ENCODE measurements around the gene COL17A1. TPM values are rescaled to one million over a fixed set of nuclear protein-coding genes. Genes with fewer than 3 reads are reported as not detected.

Gene COL17A1
- polyA plus RNA-seq, 1 donor (not counting 4 experiments of a cell fraction or from before 2014, with no cell fraction given): 2,386 TPM

GRCh38 chr10:104038537-104038936, 47.1 kb downstream of the COL17A1 start:
- peaks cover 78 to 90% of the 10 kb centered on the region in 2 experiments for H3K36me3 ChIP-seq (ENCODE audit: control insufficient read depth in 2 of 2, extremely low read depth in 1 of 2, insufficient read depth in 2 of 2, low read length in 2 of 2)
- no peak overlapping the region for H3K27ac ChIP-seq (ENCODE audit: control insufficient read depth, insufficient read depth, low read length)
- no peaks in the 10 kb centered on the region for H3K9me1 ChIP-seq (ENCODE audit: control insufficient read depth, extremely low read depth, insufficient read depth, low read length)
- no peaks in the 10 kb centered on the region for H3K9me3 ChIP-seq (ENCODE audit: control insufficient read depth, low read depth, low read length)
- dilution Hi-C loops (cut with MboI; ENCODE audit: extremely low pct_ligation_motif_present, low sequenced_read_pairs): no loop called here
- H3K9ac ChIP-seq (ENCODE audit: control insufficient read depth, extremely low read depth, insufficient read depth, low read length): no peak overlapping the region
- no peak overlapping the region for H3K4me2 ChIP-seq (ENCODE audit: control insufficient read depth, extremely low read depth, insufficient read depth, low read depth, low read length)
- no peaks in the 10 kb centered on the region for H3K4me1 ChIP-seq (ENCODE audit: control insufficient read depth, extremely low read depth, insufficient read depth, low read length)
- no peak overlapping the region for H2AFZ ChIP-seq (ENCODE audit: control insufficient read depth, low read length)
- TF ChIP-seq CTCF (optimal IDR thresholded peaks at IDR 0.05 in 1 of 3, IDR thresholded peaks at IDR 0.05 in 1 of 3, conservative IDR thresholded peaks at IDR 0.05 in 1 of 3; ENCODE audit: extremely low read depth in 1 of 3, insufficient read depth in 2 of 3, low read length in 3 of 3) (no peak), EZH2 (IDR thresholded peaks at IDR 0.05; ENCODE audit: low read length) (no peak)
- H3K4me3 ChIP-seq (ENCODE audit: control insufficient read depth in 2 of 3, extremely low read depth in 1 of 3, insufficient read depth in 2 of 3, low read depth in 1 of 3, low read length in 3 of 3): no peak overlapping the region
- FAIRE-seq: no peak
- H3K79me2 ChIP-seq (ENCODE audit: control insufficient read depth, insufficient read depth, low read length): peaks cover 1% of the 10 kb centered on the region
- peaks cover 2% of the 10 kb centered on the region for H4K20me1 ChIP-seq (ENCODE audit: control insufficient read depth, extremely low read depth, insufficient read depth, low read length)
- H3K27me3 ChIP-seq (ENCODE audit: control insufficient read depth, extremely low read depth, insufficient read depth, low read length): no peaks in the 10 kb centered on the region
- no peak for DNase-seq (ENCODE audit: low read depth, low spot score)

GRCh38 chr10:104037261-104037951, 48.3 kb downstream of the COL17A1 start:
- Histone ChIP-seq H3K36me3 (ENCODE audit: control insufficient read depth in 2 of 2, extremely low read depth in 1 of 2, insufficient read depth in 2 of 2, low read length in 2 of 2) (peaks cover 81 to 90% of the 10 kb centered on the region in 2 experiments), H3K4me1 (ENCODE audit: control insufficient read depth, extremely low read depth, insufficient read depth, low read length) (no peaks in the 10 kb centered on the region)
- no peak for FAIRE-seq

More at GRCh38 chr10:104037261-104037951, 48.3 kb downstream of the COL17A1 start:
- H2AFZ ChIP-seq (ENCODE audit: control insufficient read depth, low read length): no peak overlapping the region
- no peak overlapping the region for H3K4me2 ChIP-seq (ENCODE audit: control insufficient read depth, extremely low read depth, insufficient read depth, low read depth, low read length)
- H3K27ac ChIP-seq (ENCODE audit: control insufficient read depth, insufficient read depth, low read length): no peak overlapping the region
- H3K27me3 ChIP-seq (ENCODE audit: control insufficient read depth, extremely low read depth, insufficient read depth, low read length): no peaks in the 10 kb centered on the region
- DNase-seq (ENCODE audit: low read depth, low spot score): no peak
- peaks cover 1% of the 10 kb centered on the region for H3K79me2 ChIP-seq (ENCODE audit: control insufficient read depth, insufficient read depth, low read length)
- peaks cover 3% of the 10 kb centered on the region for H4K20me1 ChIP-seq (ENCODE audit: control insufficient read depth, extremely low read depth, insufficient read depth, low read length)
- H3K4me3 ChIP-seq (ENCODE audit: control insufficient read depth in 2 of 3, extremely low read depth in 1 of 3, insufficient read depth in 2 of 3, low read depth in 1 of 3, low read length in 3 of 3): no peak overlapping the region
- no peak overlapping the region for H3K9ac ChIP-seq (ENCODE audit: control insufficient read depth, extremely low read depth, insufficient read depth, low read length)
- no peaks in the 10 kb centered on the region for H3K9me1 ChIP-seq (ENCODE audit: control insufficient read depth, extremely low read depth, insufficient read depth, low read length)
- TF ChIP-seq EZH2 (IDR thresholded peaks at IDR 0.05; ENCODE audit: low read length) (no peak), CTCF (optimal IDR thresholded peaks at IDR 0.05 in 1 of 3, IDR thresholded peaks at IDR 0.05 in 1 of 3, conservative IDR thresholded peaks at IDR 0.05 in 1 of 3; ENCODE audit: extremely low read depth in 1 of 3, insufficient read depth in 2 of 3, low read length in 3 of 3) (no peak)
- dilution Hi-C loops (cut with MboI; ENCODE audit: extremely low pct_ligation_motif_present, low sequenced_read_pairs): no loop called here
- no peaks in the 10 kb centered on the region for H3K9me3 ChIP-seq (ENCODE audit: control insufficient read depth, low read depth, low read length)
